Astrocyte (in vitro differentiated cells and primary cell): Measurements from ENCODE around the gene CAMP. TPM values are rescaled to one million over a fixed set of nuclear protein-coding genes. Genes with fewer than 3 reads are reported as not detected.

Source experiments
- DNase-seq: peaks from one replicate; pipeline ENCODE4 v3.0.0-alpha.2; 2010; ENCODE audit warnings: low read depth
- FAIRE-seq: peaks from 2 replicates; lab custom pipeline; 2011; peaks lifted over from hg19 to GRCh38; lab: Jason Lieb, UNC
- H2AFZ ChIP-seq: 2 replicates; pipeline ENCODE4 v1.6.0; 2012; ENCODE audit warnings: low read depth, low read length, inconsistent platforms
- H3K27ac ChIP-seq: 2 replicates; pipeline ENCODE4 v1.5.1; 2011; ENCODE audit warnings: low read depth, low read length, inconsistent platforms
- H3K27me3 ChIP-seq: 2 replicates; pipeline ENCODE4 v1.6.0; 2011; ENCODE audit warnings: low read length, inconsistent platforms; ENCODE audit not compliant: insufficient read depth
- H3K36me3 ChIP-seq: 2 replicates; pipeline ENCODE4 v1.5.1; 2011; ENCODE audit warnings: low read length, inconsistent platforms; ENCODE audit not compliant: insufficient read depth
- H3K4me1 ChIP-seq: 2 replicates; pipeline ENCODE4 v1.5.1; 2011; ENCODE audit warnings: low read length, inconsistent platforms; ENCODE audit not compliant: insufficient read depth
- H3K4me2 ChIP-seq: 2 replicates; pipeline ENCODE4 v1.6.0; 2012; ENCODE audit warnings: low read length, inconsistent platforms
- H3K4me3 ChIP-seq: 2 replicates; pipeline ENCODE4 v1.5.1; 2011; ENCODE audit warnings: low read depth, mild to moderate bottlenecking, low read length, inconsistent platforms; ENCODE audit not compliant: insufficient read depth
- H3K79me2 ChIP-seq: 2 replicates; pipeline ENCODE4 v1.6.0; 2012; ENCODE audit warnings: mild to moderate bottlenecking, low read length, inconsistent platforms; ENCODE audit not compliant: insufficient read depth
- H3K9ac ChIP-seq: 2 replicates; pipeline ENCODE4 v1.6.0; 2012; ENCODE audit warnings: mild to moderate bottlenecking, low read length, inconsistent platforms
- H3K9me3 ChIP-seq: 2 replicates; pipeline ENCODE4 v1.5.1; 2012; ENCODE audit warnings: low read depth, mild to moderate bottlenecking, low read length, inconsistent platforms; ENCODE audit not compliant: insufficient read depth
- H4K20me1 ChIP-seq: 2 replicates; pipeline ENCODE4 v1.6.0; 2012; ENCODE audit warnings: low read length, inconsistent platforms; ENCODE audit not compliant: insufficient read depth
- H3K27ac Mint-ChIP-seq: one replicate; pipeline ENCODE4 v1.8.0; 2021; ENCODE audit warnings: mild to moderate bottlenecking, mixed read lengths; ENCODE audit not compliant: unreplicated experiment
- H3K27me3 Mint-ChIP-seq: one replicate; pipeline ENCODE4 v1.8.0; 2021; ENCODE audit warnings: low read depth, mixed read lengths; ENCODE audit not compliant: unreplicated experiment
- H3K36me3 Mint-ChIP-seq: one replicate; pipeline ENCODE4 v1.8.0; 2021; ENCODE audit warnings: low read depth, mixed read lengths; ENCODE audit not compliant: unreplicated experiment
- H3K4me1 Mint-ChIP-seq: one replicate; pipeline ENCODE4 v1.8.0; 2021; ENCODE audit warnings: low read depth, mixed read lengths; ENCODE audit not compliant: unreplicated experiment
- H3K4me3 Mint-ChIP-seq: one replicate; pipeline ENCODE4 v1.8.0; 2021; ENCODE audit warnings: mild to moderate bottlenecking, moderate library complexity, mixed read lengths; ENCODE audit not compliant: unreplicated experiment
- H3K9me3 Mint-ChIP-seq: one replicate; pipeline ENCODE4 v1.8.0; 2021; ENCODE audit warnings: mild to moderate bottlenecking, mixed read lengths; ENCODE audit not compliant: unreplicated experiment
- CTCF ChIP-seq: IDR thresholded peaks from 2 replicates; pipeline ENCODE4 v1.5.1; 2011; ENCODE audit warnings: low read depth, mild to moderate bottlenecking, inconsistent platforms, low read length, moderate library complexity; ENCODE audit not compliant: insufficient read depth
- EZH2 ChIP-seq: IDR thresholded peaks from 2 replicates; pipeline ENCODE4 v1.6.1; 2012; ENCODE audit warnings: mild to moderate bottlenecking, low read length, inconsistent platforms; ENCODE audit not compliant: insufficient read depth
- total RNA-seq: library from RNA; stranded (reverse); gene quantifications from 2 replicates; pipeline ENCODE4 v1.2.1, GENCODE V29; 2021

CAMP gene
- total RNA-seq, 1 donor from 2014 or later: not detected

- Mint-ChIP-seq H3K27ac (no peak overlapping the region), H3K36me3 (no peaks in the 10 kb centered on the region), H3K9me3 (peaks cover 4% of the 10 kb centered on the region), H3K4me3 (no peak overlapping the region), H3K27me3 (no peaks in the 10 kb centered on the region), H3K4me1 (no peaks in the 10 kb centered on the region)
- TF ChIP-seq CTCF (no peak), EZH2 (no peak)
- no peak overlapping the region for H3K4me3 ChIP-seq
- H2AFZ ChIP-seq: no peak overlapping the region
- peaks cover 3% of the 10 kb centered on the region for H3K4me1 ChIP-seq
- H3K4me2 ChIP-seq: no peak overlapping the region
- H3K27ac ChIP-seq: no peak overlapping the region
- no peaks in the 10 kb centered on the region for H3K9me3 ChIP-seq
- no peaks in the 10 kb centered on the region for H3K27me3 ChIP-seq
- DNase-seq: no peak
- H3K36me3 ChIP-seq: no peaks in the 10 kb centered on the region
- H4K20me1 ChIP-seq: no peaks in the 10 kb centered on the region
- no peak for FAIRE-seq
- no peaks in the 10 kb centered on the region for H3K79me2 ChIP-seq
- no peak overlapping the region for H3K9ac ChIP-seq
These were observed 10.2 kb downstream of the CAMP start for GRCh38 chr3:48233542-48233941.

DNA sequence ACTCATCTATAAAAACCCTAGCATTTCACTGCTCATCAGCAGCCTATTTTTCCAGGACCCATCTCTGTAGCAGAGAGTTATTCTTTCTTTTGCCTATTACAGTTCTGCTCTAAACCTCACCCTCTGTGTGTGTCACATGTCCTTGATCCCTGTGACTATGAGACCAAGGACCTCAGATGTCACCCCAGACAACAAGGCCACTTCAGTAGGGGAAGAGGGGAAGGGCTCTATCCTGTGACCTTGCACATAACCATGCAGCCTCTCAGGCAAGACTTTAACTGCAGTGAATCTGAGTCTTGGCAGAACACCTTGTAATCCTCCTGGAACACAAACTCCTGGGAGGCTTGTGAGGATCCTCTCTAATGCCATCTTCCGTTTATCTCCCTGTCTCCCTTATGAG lies 13.2 kb downstream of the CAMP start:
- H3K27me3 Mint-ChIP-seq: no peaks in the 10 kb centered on the region
- Histone ChIP-seq H3K27ac (no peak overlapping the region), H2AFZ (no peak overlapping the region), H3K9me3 (no peaks in the 10 kb centered on the region), H3K9ac (no peak overlapping the region), H3K27me3 (no peaks in the 10 kb centered on the region), H4K20me1 (no peaks in the 10 kb centered on the region), H3K4me1 (peaks cover 3% of the 10 kb centered on the region), H3K79me2 (no peaks in the 10 kb centered on the region), H3K36me3 (no peaks in the 10 kb centered on the region), H3K4me3 (no peak overlapping the region), H3K4me2 (no peak overlapping the region)
- TF ChIP-seq EZH2: no peak
- TF ChIP-seq CTCF: no peak
- no peak overlapping the region for H3K4me3 Mint-ChIP-seq
- H3K9me3 Mint-ChIP-seq: peaks cover 4% of the 10 kb centered on the region
- H3K36me3 Mint-ChIP-seq: no peaks in the 10 kb centered on the region
- H3K27ac Mint-ChIP-seq: no peak overlapping the region
- no peaks in the 10 kb centered on the region for H3K4me1 Mint-ChIP-seq
- DNase-seq: no peak
- no peak for FAIRE-seq

- no peaks in the 10 kb centered on the region for H3K4me1 Mint-ChIP-seq
- no peak for TF ChIP-seq EZH2
- TF ChIP-seq CTCF: no peak
- H3K4me2 ChIP-seq: no peak overlapping the region
These were observed 15.3 kb downstream of the CAMP start for GRCh38 chr3:48238531-48239085.

More at GRCh38 chr3:48238531-48239085, 15.3 kb downstream of the CAMP start:
- Mint-ChIP-seq H3K4me3 (no peak overlapping the region), H3K27me3 (no peaks in the 10 kb centered on the region), H3K36me3 (no peaks in the 10 kb centered on the region), H3K27ac (no peak overlapping the region), H3K9me3 (no peaks in the 10 kb centered on the region)
- Histone ChIP-seq H4K20me1 (no peaks in the 10 kb centered on the region), H3K4me3 (no peak overlapping the region), H3K4me1 (no peaks in the 10 kb centered on the region), H2AFZ (no peak overlapping the region), H3K9me3 (no peaks in the 10 kb centered on the region), H3K79me2 (no peaks in the 10 kb centered on the region), H3K36me3 (no peaks in the 10 kb centered on the region), H3K9ac (no peak overlapping the region), H3K27me3 (no peaks in the 10 kb centered on the region), H3K27ac (no peak overlapping the region)
- DNase-seq: no peak
- FAIRE-seq: no peak
